Naive B cell (primary cell): ENCODE results near the gene ANKRD29. TPM values are rescaled to one million over a fixed set of nuclear protein-coding genes. Genes with fewer than 3 reads are reported as not detected.

Source experiments
- ATAC-seq, 2 donors: fragments of 150-1000 bp; cut with Tn5 transposase; 2 replicates each; pipeline ENCODE4 v1.10.0; 2021; ENCODE audit warnings: low read depth in 2 of 2, mild to moderate bottlenecking in 2 of 2, moderate library complexity in 2 of 2
- DNase-seq: peaks from one replicate; pipeline ENCODE4 v3.0.0; 2022
- H3K27ac Mint-ChIP-seq, 6 donors: one replicate each; pipeline ENCODE4 v1.8.0; 2020 to 2022; ENCODE audit warnings: mild to moderate bottlenecking in 6 of 6, mixed read lengths in 6 of 6, moderate library complexity in 5 of 6, inconsistent platforms in 2 of 6
- H3K27me3 Mint-ChIP-seq, 3 donors: one replicate each; pipeline ENCODE4 v1.8.0; 2021 to 2022; ENCODE audit warnings: mixed read lengths in 3 of 3, mild to moderate bottlenecking in 1 of 3
- H3K36me3 Mint-ChIP-seq, 2 donors: one replicate each; pipeline ENCODE4 v1.8.0; 2020 to 2022; ENCODE audit warnings: mixed read lengths in 2 of 2, inconsistent platforms in 1 of 2, mild to moderate bottlenecking in 1 of 2
- H3K4me1 Mint-ChIP-seq, 3 donors: one replicate each; pipeline ENCODE4 v1.8.0; 2020 to 2022; ENCODE audit warnings: mixed read lengths in 3 of 3, inconsistent platforms in 1 of 3, mild to moderate bottlenecking in 1 of 3, moderate library complexity in 1 of 3
- H3K4me3 Mint-ChIP-seq, 8 donors: one replicate each; pipeline ENCODE4 v1.8.0; 2020 to 2022; ENCODE audit warnings: mild to moderate bottlenecking in 8 of 8, mixed read lengths in 8 of 8, moderate library complexity in 8 of 8, inconsistent platforms in 2 of 8
- H3K9me3 Mint-ChIP-seq, 7 donors: one replicate each; pipeline ENCODE4 v1.8.0; 2020 to 2022; ENCODE audit warnings: mixed read lengths in 7 of 7, mild to moderate bottlenecking in 5 of 7, inconsistent platforms in 2 of 7, moderate library complexity in 1 of 7
- polyA plus RNA-seq, 6 donors: library from polyadenylated mRNA; unstranded; fragments of 300-500 nt; fragmentation: Illumina TruSeq; gene quantifications; one replicate each; pipeline ENCODE4 v1.2.3, GENCODE V29; 2021; ENCODE audit warnings: low read depth in 6 of 6

Gene ANKRD29, protein sequence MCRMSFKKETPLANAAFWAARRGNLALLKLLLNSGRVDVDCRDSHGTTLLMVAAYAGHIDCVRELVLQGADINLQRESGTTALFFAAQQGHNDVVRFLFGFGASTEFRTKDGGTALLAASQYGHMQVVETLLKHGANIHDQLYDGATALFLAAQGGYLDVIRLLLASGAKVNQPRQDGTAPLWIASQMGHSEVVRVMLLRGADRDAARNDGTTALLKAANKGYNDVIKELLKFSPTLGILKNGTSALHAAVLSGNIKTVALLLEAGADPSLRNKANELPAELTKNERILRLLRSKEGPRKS
- polyA plus RNA-seq = under 1 TPM in 2 of 6 donors, not detected in 4; 0.26 to 0.33 TPM

DNA sequence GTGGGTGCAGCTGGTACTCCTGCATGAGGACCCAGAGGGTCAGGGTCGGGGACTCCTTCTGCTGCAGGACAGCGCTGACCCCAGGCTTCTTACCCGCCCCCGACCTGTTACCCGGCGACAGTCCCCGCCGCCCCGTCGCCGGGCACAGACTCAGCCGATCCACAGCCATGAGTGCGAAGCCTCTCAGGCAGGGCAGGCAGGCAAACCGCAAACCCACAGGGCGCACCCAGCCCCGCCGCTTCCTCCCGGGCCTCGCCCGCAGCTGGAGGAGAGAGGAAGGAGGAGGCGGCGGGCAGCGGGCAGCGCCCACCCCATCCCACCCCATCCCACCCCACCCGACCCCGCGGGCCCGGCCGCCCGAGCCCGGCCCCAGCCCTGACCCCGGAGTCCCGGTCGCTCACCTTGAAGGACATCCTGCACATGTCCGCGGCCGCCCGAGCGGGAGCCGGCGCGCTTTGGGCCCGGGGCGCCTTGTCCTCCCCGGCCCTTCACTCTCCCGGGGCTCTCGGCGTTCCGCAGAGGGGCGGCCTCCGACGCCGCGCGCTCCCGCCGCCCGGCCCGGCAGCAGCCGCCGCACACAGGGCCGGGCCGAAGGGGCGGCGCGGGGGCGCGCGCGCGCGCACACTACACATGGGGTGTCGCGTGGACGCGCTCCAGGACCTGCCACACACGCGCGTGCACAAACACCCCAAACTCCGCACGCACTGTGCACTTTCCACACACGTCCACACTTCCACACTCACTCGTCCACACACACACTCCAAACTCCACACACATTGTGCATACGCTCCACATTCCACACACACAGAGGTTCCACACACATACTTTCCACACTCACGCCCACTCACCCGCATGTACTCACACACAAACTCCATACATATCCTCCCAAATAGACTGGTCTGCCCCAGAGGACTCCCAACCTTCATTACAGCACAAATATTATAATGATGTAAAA, at the start of gene ANKRD29:
TSS of gene ANKRD29 (minus strand) at position 603 of the 955 bp plus-strand sequence. CDS start at position 422, 181 bp downstream.
- DNase-seq (peak; percentile 14), ATAC-seq (peak; percentile 72)
- H3K9me3 Mint-ChIP-seq = peaks cover 0 to 2% (median 0%) of the 10 kb centered on the region in 7 donors
- peaks cover 15 to 22% (median 21%) of the 10 kb centered on the region in 3 donors for H3K4me1 Mint-ChIP-seq
- H3K36me3 Mint-ChIP-seq = peaks cover 0 to 9% of the 10 kb centered on the region in 2 donors
- peaks cover 50 to 66% (median 60%) of the 10 kb centered on the region in 3 donors for H3K27me3 Mint-ChIP-seq
- H3K27ac Mint-ChIP-seq = peak within 1 kb of the TSS in 4 of 6 donors; percentile 0 to 70 (median 24)
- H3K4me3 Mint-ChIP-seq = peak within 1 kb of the TSS; percentile 81 to 94 (median 89)

DNA sequence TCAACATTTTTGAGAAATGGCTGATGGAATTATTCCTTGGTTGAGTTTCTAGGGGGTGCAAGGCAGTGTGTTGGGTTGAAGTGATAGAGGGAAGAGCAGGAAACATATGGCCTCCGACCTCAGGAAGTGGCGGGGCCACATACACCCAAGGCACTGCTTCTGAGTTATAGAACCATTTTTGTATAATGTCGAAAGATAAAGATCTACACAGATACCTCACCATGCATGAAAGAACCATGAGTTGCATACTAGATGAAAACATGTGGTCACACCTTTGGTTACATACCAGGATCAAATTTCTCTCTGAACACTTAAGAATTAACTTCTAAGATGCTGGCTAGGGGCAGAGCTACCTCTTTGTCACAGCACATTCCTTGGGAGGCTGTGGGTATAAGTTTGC, 49.7 kb upstream of the ANKRD29 start:
- Mint-ChIP-seq H3K27ac (no peak overlapping the region), H3K4me1 (peaks cover 0 to 6% (median 0%) of the 10 kb centered on the region in 3 donors), H3K9me3 (peaks cover 0 to 13% (median 4%) of the 10 kb centered on the region in 7 donors), H3K36me3 (peaks cover 7 to 8% of the 10 kb centered on the region in 2 donors), H3K27me3 (peaks cover 0 to 10% (median 0%) of the 10 kb centered on the region in 3 donors), H3K4me3 (no peak overlapping the region)
- DNase-seq (no peak), ATAC-seq (no peak)

DNA sequence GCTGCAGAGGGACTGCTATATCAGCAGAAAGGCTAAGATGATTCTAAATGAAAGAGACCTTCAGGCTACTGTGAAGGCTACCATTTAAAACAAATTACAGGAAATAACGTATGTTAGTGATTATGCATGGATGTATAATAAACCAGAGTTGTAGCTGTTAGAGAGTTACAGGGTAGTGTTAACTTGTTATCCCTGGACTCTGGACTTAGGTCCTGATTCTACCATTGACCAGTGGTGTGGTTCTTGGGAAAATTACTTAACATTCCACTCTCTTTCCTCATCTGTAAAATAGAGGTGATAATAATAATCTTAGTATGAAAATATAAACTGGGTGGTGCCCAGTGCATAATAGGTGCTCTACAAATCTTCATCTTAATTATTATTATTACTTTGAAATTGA, 48.7 kb upstream of the ANKRD29 start:
- Mint-ChIP-seq H3K36me3 (peaks cover 7 to 8% of the 10 kb centered on the region in 2 donors), H3K27ac (no peak overlapping the region), H3K4me1 (peaks cover 0 to 6% (median 0%) of the 10 kb centered on the region in 3 donors), H3K9me3 (peaks cover 0 to 21% (median 4%) of the 10 kb centered on the region in 7 donors), H3K27me3 (peaks cover 0 to 10% (median 0%) of the 10 kb centered on the region in 3 donors), H3K4me3 (no peak overlapping the region)
- DNase-seq (no peak), ATAC-seq (no peak)

- no peak for DNase-seq
- peaks cover 0 to 23% (median 4%) of the 10 kb centered on the region in 7 donors for H3K9me3 Mint-ChIP-seq
- H3K27me3 Mint-ChIP-seq = peaks cover 0 to 10% (median 0%) of the 10 kb centered on the region in 3 donors
- H3K36me3 Mint-ChIP-seq = peaks cover 7 to 8% of the 10 kb centered on the region in 2 donors
- no peak overlapping the region for H3K4me3 Mint-ChIP-seq
- ATAC-seq = no peak
- no peak overlapping the region for H3K27ac Mint-ChIP-seq
- peaks cover 0 to 6% (median 0%) of the 10 kb centered on the region in 3 donors for H3K4me1 Mint-ChIP-seq
Observed at GRCh38 chr18:23710946-23711345, 48.2 kb upstream of the ANKRD29 start.

GRCh38 chr18:23710068-23710527, 47.4 kb upstream of the ANKRD29 start:
- Mint-ChIP-seq H3K27ac (no peak overlapping the region), H3K4me1 (peaks cover 0 to 5% (median 0%) of the 10 kb centered on the region in 3 donors), H3K4me3 (no peak overlapping the region), H3K27me3 (peaks cover 0 to 10% (median 0%) of the 10 kb centered on the region in 3 donors), H3K36me3 (peaks cover 7 to 8% of the 10 kb centered on the region in 2 donors), H3K9me3 (peaks cover 0 to 23% (median 4%) of the 10 kb centered on the region in 7 donors)
- ATAC-seq (no peak), DNase-seq (no peak)

DNA sequence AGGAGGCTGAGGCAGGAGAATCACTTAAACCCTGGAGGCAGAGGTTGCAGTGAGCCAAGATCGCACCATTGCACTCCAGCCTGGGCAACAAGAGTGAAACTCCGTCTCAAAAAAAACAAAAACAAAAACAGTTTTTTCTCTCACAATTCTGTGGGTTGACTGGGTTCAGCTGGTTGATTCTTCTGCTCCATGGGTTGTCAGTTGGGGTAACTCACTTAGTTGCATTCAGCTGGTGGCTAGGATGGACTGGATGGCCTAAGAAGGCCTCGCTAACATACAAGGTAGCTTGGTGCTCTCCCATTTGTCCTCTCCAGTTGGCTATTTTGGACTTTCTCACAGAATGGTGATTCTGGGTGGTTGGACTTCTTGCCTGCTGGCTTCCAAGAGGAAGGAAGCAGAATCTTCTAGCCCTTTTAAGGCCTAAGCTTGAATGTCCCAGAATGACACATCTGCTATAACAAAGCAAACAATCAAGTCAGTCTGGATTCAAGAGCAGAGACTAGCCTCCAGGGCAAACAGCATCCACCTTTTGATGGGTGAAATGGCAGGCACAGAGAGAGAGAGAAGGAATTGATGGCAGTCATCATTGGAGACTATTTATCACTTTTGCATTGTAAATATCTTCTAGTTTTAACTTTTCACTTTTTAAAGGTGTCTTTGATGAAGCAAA, 44.4 kb upstream of the ANKRD29 start:
- H3K27me3 Mint-ChIP-seq = peaks cover 5 to 10% (median 6%) of the 10 kb centered on the region in 3 donors
- ATAC-seq (no peak), DNase-seq (no peak)
- no peak overlapping the region for H3K4me3 Mint-ChIP-seq
- H3K27ac Mint-ChIP-seq = no peak overlapping the region
- H3K9me3 Mint-ChIP-seq = peaks cover 0 to 23% (median 3%) of the 10 kb centered on the region in 7 donors
- no peaks in the 10 kb centered on the region for H3K4me1 Mint-ChIP-seq
- peaks cover 7 to 8% of the 10 kb centered on the region in 2 donors for H3K36me3 Mint-ChIP-seq

GRCh38 chr18:23704806-23705205, 42.1 kb upstream of the ANKRD29 start:
- Mint-ChIP-seq H3K4me1 (peaks cover 4 to 13% (median 4%) of the 10 kb centered on the region in 3 donors), H3K4me3 (no peak overlapping the region), H3K36me3 (peaks cover 3 to 5% of the 10 kb centered on the region in 2 donors), H3K9me3 (peaks cover 0 to 22% (median 4%) of the 10 kb centered on the region in 7 donors), H3K27ac (no peak overlapping the region), H3K27me3 (peaks cover 11 to 20% (median 12%) of the 10 kb centered on the region in 3 donors)
- DNase-seq (no peak), ATAC-seq (no peak)

DNA sequence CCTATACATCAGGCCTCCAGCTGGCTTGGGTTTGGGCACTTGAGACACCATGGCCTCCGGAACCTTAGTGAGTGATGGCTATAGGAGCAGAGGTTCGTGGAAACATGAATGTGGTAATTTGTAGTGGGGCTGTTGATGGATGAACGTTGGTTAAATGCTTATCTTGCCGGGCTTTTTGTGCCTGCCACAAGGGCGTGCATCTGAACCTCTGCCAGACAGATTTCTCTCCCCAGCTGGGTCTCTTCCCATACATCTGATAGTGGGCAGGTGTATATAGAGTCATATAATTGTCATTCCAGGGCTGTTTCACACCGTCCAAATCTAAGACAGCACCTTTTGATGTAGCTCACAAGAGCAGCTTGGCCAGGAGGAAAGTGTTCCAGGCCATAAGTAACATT, 41.3 kb upstream of the ANKRD29 start:
- Mint-ChIP-seq H3K4me3 (no peak overlapping the region), H3K36me3 (no peaks in the 10 kb centered on the region), H3K27me3 (peaks cover 8 to 23% (median 11%) of the 10 kb centered on the region in 3 donors), H3K4me1 (peaks cover 4 to 13% (median 4%) of the 10 kb centered on the region in 3 donors), H3K27ac (no peak overlapping the region), H3K9me3 (peaks cover 0 to 19% (median 3%) of the 10 kb centered on the region in 7 donors)
- DNase-seq = no peak
- ATAC-seq = no peak

DNA sequence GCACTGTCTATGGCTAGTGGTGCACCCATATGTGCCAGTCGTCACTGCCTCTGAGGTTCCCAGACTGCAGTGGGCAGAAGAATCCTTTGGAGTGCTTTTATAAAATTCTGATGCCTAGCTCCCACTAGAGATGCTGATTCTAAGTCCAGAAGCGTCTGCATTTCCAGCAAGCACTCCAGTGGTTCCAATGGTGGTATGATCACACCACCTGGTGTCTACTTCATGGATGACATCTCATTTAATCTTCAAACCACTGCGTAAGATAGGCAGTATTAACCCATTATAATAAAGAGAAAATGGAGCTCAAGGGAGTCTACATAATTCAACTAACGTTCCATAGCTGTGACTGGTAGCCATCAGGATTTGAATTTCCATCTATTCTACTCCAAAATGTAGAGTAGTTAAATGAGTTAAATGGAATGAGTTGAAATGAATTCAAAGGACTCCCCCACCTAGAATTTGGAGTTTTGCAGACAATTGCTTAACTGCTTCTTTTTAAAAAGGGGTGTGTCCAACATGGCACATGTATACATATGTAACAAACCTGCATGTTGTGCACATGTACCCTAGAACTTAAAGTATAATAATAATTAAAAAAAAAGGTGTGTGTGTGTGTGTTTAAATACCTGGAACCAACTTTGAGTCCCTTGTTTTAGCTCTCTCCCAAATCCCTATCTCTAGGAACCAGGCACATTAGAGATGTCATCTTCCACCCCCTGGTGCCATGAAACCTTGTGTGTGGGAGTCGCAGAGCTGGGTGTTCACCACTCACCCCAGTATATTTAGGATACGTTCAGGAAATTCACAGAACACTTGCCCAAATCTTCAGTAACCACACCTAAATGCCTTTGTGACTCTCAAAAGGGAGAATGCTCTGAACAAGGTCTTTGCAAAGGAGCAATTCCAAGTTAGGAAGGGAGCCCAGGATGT, 40.6 kb upstream of the ANKRD29 start:
- DNase-seq (no peak), ATAC-seq (no peak)
- Mint-ChIP-seq H3K36me3 (no peaks in the 10 kb centered on the region), H3K27ac (no peak overlapping the region), H3K27me3 (peaks cover 8 to 29% (median 11%) of the 10 kb centered on the region in 3 donors), H3K9me3 (peaks cover 0 to 18% (median 3%) of the 10 kb centered on the region in 7 donors), H3K4me1 (peaks cover 4 to 13% (median 4%) of the 10 kb centered on the region in 3 donors), H3K4me3 (no peak overlapping the region)

- Mint-ChIP-seq H3K9me3 (peaks cover 0 to 10% (median 0%) of the 10 kb centered on the region in 7 donors), H3K27me3 (peaks cover 8 to 29% (median 11%) of the 10 kb centered on the region in 3 donors), H3K36me3 (no peaks in the 10 kb centered on the region), H3K27ac (no peak overlapping the region), H3K4me1 (peaks cover 4 to 13% (median 4%) of the 10 kb centered on the region in 3 donors), H3K4me3 (no peak overlapping the region)
- ATAC-seq (no peak), DNase-seq (no peak)
Observed at GRCh38 chr18:23702606-23703005, 39.9 kb upstream of the ANKRD29 start.

- Mint-ChIP-seq H3K36me3 (no peaks in the 10 kb centered on the region), H3K27ac (no peak overlapping the region), H3K4me1 (peaks cover 4 to 13% (median 4%) of the 10 kb centered on the region in 3 donors), H3K4me3 (no peak overlapping the region), H3K9me3 (peaks cover 0 to 4% (median 0%) of the 10 kb centered on the region in 7 donors), H3K27me3 (peaks cover 8 to 29% (median 11%) of the 10 kb centered on the region in 3 donors)
- ATAC-seq (no peak), DNase-seq (no peak)
Observed at GRCh38 chr18:23701544-23702064, 38.9 kb upstream of the ANKRD29 start.
